Ishikawa (cell line): ENCODE measurements around the gene AARSD1.
A peak's percentile ranks its signal among the peaks of the same experiment; 100 is the strongest.

Experiments
- CEBPB ChIP-seq: IDR thresholded peaks from 2 replicates; pipeline ENCODE4 v1.6.1; 2012
- CREB1 ChIP-seq: IDR thresholded peaks from 2 replicates; pipeline ENCODE4 v1.6.1; 2012; ENCODE audit warnings: low read depth
- EGR1 ChIP-seq: IDR thresholded peaks from 2 replicates; pipeline ENCODE4 v1.6.1; 2012
- EP300 ChIP-seq: IDR thresholded peaks from 2 replicates; pipeline ENCODE4 v1.6.1; 2012; ENCODE audit warnings: borderline replicate concordance
- FOXM1 ChIP-seq: IDR thresholded peaks from 2 replicates; pipeline ENCODE4 v1.6.1; 2012; ENCODE audit warnings: low read depth, borderline replicate concordance
- NFIC ChIP-seq: IDR thresholded peaks from 2 replicates; pipeline ENCODE4 v1.6.1; 2012
- RAD21 ChIP-seq: IDR thresholded peaks from 2 replicates; pipeline ENCODE4 v1.6.1; 2012; ENCODE audit warnings: low read depth
- REST ChIP-seq: IDR thresholded peaks from 2 replicates; pipeline ENCODE4 v1.6.1; 2012; ENCODE audit warnings: low read depth, mild to moderate bottlenecking
- TAF1 ChIP-seq: IDR thresholded peaks from 2 replicates; pipeline ENCODE4 v1.6.1; 2012; ENCODE audit warnings: low read depth, mild to moderate bottlenecking
- TCF12 ChIP-seq: IDR thresholded peaks from 2 replicates; pipeline ENCODE4 v1.6.1; 2012; ENCODE audit warnings: low read depth
- TEAD4 ChIP-seq: IDR thresholded peaks from 2 replicates; pipeline ENCODE4 v1.6.1; 2012
- USF1 ChIP-seq: IDR thresholded peaks from 2 replicates; pipeline ENCODE4 v1.6.1; 2012
- YY1 ChIP-seq: IDR thresholded peaks from 2 replicates; pipeline ENCODE4 v1.6.1; 2012; ENCODE audit warnings: low read depth
- ZBTB7A ChIP-seq: IDR thresholded peaks from 2 replicates; pipeline ENCODE4 v1.6.1; 2012; ENCODE audit warnings: low read depth
- TF ChIP-seq, protein P1 (sequence below): IDR thresholded peaks from 2 replicates; pipeline ENCODE4 v1.6.1; 2012

The AARSD1 gene

DNA sequence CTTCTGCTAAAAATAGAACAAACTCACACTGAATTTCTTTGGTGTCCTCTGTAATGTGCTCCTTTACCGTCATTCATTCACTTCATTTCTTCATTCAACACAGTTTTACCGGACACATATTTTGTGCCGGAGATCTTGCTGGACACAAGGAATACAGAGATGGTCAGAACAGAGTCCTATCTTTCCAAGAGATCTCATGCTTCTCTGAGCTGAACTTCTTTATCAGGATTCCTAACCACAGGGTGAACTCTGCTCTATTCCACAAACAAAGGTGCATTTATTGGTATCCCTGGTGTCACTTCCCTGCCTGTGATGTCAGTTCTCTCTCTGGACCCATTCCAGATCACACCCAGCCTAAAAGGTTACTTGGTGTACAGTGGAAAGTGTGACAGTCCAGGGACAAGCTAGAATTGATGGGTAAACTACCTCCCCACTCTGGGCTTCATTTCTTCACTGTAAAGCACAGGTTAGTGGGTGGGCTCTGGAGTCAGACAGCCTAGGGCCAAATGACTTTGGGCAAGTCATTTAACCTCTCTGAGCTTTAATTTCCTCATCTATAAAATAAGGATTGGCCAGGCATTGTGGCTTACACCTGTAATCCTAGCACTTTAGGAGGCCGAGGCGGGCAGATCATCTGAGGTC lies 46.5 kb upstream of the AARSD1 start:
- no peak for TF ChIP-seq TCF12
- no peak for TF ChIP-seq USF1
- TF ChIP-seq FOXM1, result no peak

GRCh38 chr17:43006639-43007551 lies 42.6 kb upstream of the AARSD1 start, which contains the start of gene IFI35:
Gene IFI35, plus strand, starts transcription at chr17:43006784. Its CDS starts 164 bp downstream, at chr17:43006948.
- peak; percentile 54 for TF ChIP-seq USF1
- no peak for TF ChIP-seq FOXM1
- TF ChIP-seq, protein P1, sequence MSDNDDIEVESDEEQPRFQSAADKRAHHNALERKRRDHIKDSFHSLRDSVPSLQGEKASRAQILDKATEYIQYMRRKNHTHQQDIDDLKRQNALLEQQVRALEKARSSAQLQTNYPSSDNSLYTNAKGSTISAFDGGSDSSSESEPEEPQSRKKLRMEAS, result peak; percentile 53; the same call in 1 of the 2 replicates

DNA sequence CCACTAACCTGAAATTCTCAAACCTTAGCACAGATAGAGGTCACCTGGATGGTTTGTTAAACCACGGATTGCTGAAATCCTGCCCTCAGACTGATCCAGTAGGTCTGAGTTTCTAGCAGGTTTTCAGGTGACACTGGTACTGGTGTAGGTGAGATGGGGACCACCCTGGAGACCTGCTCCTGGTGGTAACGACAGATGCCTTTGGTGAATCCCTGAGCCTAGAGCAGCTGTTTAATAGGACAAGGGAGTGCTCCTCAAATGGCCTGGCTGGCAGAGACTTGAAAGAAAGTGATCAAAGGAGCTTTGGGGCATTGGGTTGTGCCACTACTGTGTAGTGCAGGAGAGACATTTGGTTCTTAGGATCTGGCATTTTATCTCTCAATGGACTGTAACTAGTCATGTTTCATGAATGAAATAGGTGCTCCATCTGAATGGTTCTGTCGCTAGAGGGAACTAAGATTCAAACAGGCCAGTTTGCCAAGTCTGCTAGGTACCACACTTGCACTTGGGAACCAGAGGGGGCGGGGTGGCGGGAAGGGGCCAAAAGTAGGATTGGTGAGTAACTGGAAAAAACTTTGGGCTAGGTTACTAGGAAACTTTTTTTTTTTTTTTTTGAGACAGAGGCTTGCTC lies 39.4 kb upstream of the AARSD1 start:
- TF ChIP-seq NFIC, result no peak
- TF ChIP-seq TEAD4, result no peak
- TF ChIP-seq USF1, result no peak
- no peak for TF ChIP-seq YY1
- no peak for TF ChIP-seq TAF1
- TF ChIP-seq EGR1, result no peak
- no peak for TF ChIP-seq TCF12
- TF ChIP-seq CEBPB, result no peak
- TF ChIP-seq, protein P1, result no peak
- TF ChIP-seq FOXM1, result no peak
- TF ChIP-seq EP300, result no peak
- no peak for TF ChIP-seq ZBTB7A
- no peak for TF ChIP-seq REST
- TF ChIP-seq RAD21, result no peak
- TF ChIP-seq CREB1, result no peak

DNA sequence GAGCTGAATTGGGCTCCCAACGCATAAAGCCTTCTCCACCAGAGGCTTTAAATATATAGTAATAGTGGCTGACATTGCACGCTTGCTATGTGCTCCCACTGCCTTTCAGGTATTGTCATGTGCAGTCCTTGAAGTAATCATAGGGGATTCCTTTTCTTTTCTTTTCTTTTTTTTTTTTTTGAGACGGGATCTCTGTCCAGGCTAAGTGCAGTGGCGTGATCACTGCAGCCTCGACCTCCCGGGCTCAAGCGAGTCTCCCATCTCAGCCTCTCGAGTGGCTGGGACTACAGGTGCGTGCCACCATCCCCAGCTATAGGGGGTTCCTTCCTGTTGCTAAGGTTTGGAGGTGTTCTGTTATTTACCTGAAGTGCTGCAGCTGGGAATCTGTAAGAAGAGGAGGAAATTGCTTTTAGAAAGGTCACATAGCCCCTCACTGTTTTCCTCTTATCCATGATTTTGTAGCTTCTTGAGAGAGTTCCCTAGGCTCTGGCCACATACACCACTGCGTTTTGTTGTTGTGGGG lies 34.8 kb upstream of the AARSD1 start:
- no peak for TF ChIP-seq EP300
- no peak for TF ChIP-seq USF1
- TF ChIP-seq, protein P1, result no peak
- no peak for TF ChIP-seq CEBPB
- no peak for TF ChIP-seq REST
- no peak for TF ChIP-seq NFIC
- TF ChIP-seq RAD21, result no peak
- no peak for TF ChIP-seq TAF1
- no peak for TF ChIP-seq YY1
- TF ChIP-seq TCF12, result no peak
- TF ChIP-seq TEAD4, result no peak
- no peak for TF ChIP-seq EGR1
- no peak for TF ChIP-seq FOXM1
- no peak for TF ChIP-seq ZBTB7A
- no peak for TF ChIP-seq CREB1
